OCI-LY1 (cell line): ENCODE results near the gene ARHGEF6.

Experiments used
- H2AFZ ChIP-seq: fragments of 200-600 bp; sonication (generic), shearing (Covaris generic); 2 replicates; pipeline ENCODE4 v1.6.0; 2014; ENCODE audit warnings: antibody characterized with exemption, mild to moderate bottlenecking, low read length
- H3F3A ChIP-seq: fragments of 200-600 bp; sonication (generic), shearing (Covaris generic); 2 replicates; pipeline ENCODE4 v1.6.0; 2014; ENCODE audit warnings: mild to moderate bottlenecking, antibody characterized with exemption, low read length, moderate library complexity; ENCODE audit not compliant: insufficient read depth
- H3K27ac ChIP-seq: fragments of 200-600 bp; sonication (generic); 2 replicates; pipeline ENCODE4 v1.5.1; 2014; ENCODE audit warnings: low read length, mixed run types, mild to moderate bottlenecking, low read depth; ENCODE audit not compliant: poor library complexity, severe bottlenecking
- H3K27me3 ChIP-seq: fragments of 200-600 bp; sonication (generic); 2 replicates; pipeline ENCODE4 v1.6.0; 2014; ENCODE audit warnings: antibody characterized with exemption, mild to moderate bottlenecking, low read length, moderate library complexity; ENCODE audit not compliant: insufficient read depth
- H3K36me3 ChIP-seq: fragments of 200-600 bp; sonication (generic); 2 replicates; pipeline ENCODE4 v1.6.1; 2014; ENCODE audit warnings: mild to moderate bottlenecking, antibody characterized with exemption, low read length, moderate library complexity, mixed read lengths; ENCODE audit not compliant: insufficient read depth
- H3K4me1 ChIP-seq: fragments of 200-600 bp; sonication (generic); 2 replicates; pipeline ENCODE4 v1.5.1; 2014; ENCODE audit warnings: mild to moderate bottlenecking, low read length, moderate library complexity; ENCODE audit not compliant: insufficient read depth, severe bottlenecking
- H3K4me2 ChIP-seq: fragments of 200-600 bp; sonication (generic), shearing (Covaris generic); 2 replicates; pipeline ENCODE4 v1.6.1; 2014; ENCODE audit warnings: low read length
- H3K4me3 ChIP-seq: fragments of 200-600 bp; sonication (generic); 2 replicates; pipeline ENCODE4 v1.5.1; 2014; ENCODE audit warnings: low read length, low read depth, mild to moderate bottlenecking, mixed read lengths; ENCODE audit not compliant: poor library complexity, severe bottlenecking
- H3K79me2 ChIP-seq: fragments of 200-600 bp; shearing (Covaris generic); 2 replicates; pipeline ENCODE4 v1.6.1; 2016; ENCODE audit warnings: mixed run types, low read length, mixed read lengths; ENCODE audit not compliant: insufficient read depth
- H3K9ac ChIP-seq: fragments of 200-600 bp; sonication (generic), shearing (Covaris generic); 2 replicates; pipeline ENCODE4 v1.6.1; 2014; ENCODE audit warnings: mild to moderate bottlenecking, low read length, mixed read lengths
- H3K9me2 ChIP-seq: fragments of 200-600 bp; sonication (generic), shearing (Covaris generic); 2 replicates; pipeline ENCODE4 v1.6.1; 2014; ENCODE audit warnings: low read depth, mild to moderate bottlenecking, low read length, mixed read lengths
- H3K9me3 ChIP-seq: fragments of 200-600 bp; shearing (Covaris generic); 2 replicates; pipeline ENCODE4 v1.6.1; 2014; ENCODE audit warnings: low read length, mixed read lengths
- H4K20me1 ChIP-seq: fragments of 200-600 bp; sonication (generic), shearing (Covaris generic); 2 replicates; pipeline ENCODE4 v1.6.0; 2016; ENCODE audit warnings: mild to moderate bottlenecking, low read length; ENCODE audit not compliant: insufficient read depth
- EZH2 ChIP-seq: fragments of 200-600 bp; sonication (generic), shearing (Covaris generic); IDR thresholded peaks from 2 replicates; pipeline ENCODE4 v1.8.0; 2017; ENCODE audit warnings: borderline replicate concordance, mixed run types, mild to moderate bottlenecking, antibody characterized with exemption, low read length, moderate library complexity, mixed read lengths
- TF ChIP-seq, protein P1 (sequence below): fragments of 200-600 bp; sonication (generic), shearing (Covaris generic); IDR thresholded peaks from 2 replicates; pipeline ENCODE4 v1.5.1; 2017; ENCODE audit warnings: mild to moderate bottlenecking, antibody characterized with exemption, low read length, moderate library complexity, mixed read lengths

The ARHGEF6 gene

DNA sequence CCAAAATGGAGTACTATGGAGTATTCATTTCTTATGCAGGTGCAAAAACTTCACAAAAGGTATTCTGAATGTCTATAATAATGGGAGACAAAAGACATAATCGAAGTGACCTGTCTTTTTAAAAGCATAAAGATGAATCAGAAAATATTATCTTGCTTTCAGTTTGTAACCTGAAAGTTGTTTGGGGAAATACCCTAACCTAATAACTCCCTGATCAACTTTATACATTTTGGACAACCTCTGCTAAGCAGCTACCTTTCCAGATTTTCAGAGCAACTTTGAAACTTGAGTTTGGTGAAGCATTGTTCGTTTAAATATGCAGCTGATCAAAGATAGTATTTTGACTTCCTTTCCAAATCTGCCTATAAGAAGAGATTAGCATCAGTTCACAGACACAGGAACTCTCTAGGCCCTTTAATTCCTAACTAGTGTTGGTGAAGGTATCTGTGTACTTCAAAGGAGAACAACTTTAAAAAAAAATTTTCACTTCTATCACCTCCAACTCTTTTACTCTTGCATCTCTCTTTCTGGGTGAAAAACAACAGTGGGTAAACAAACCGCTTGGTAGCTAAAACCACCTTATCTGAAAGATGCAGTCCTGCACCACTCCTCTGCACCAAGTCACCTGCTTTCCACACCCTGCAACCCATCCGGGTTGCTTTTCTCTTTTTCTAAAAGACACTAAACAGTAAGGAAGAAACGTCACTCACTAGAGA lies 106.3 kb downstream of the ARHGEF6 start:
- H3F3A ChIP-seq = no peaks in the 10 kb centered on the region
- H4K20me1 ChIP-seq = no peaks in the 10 kb centered on the region
- no peak overlapping the region for H3K4me3 ChIP-seq
- H3K79me2 ChIP-seq = no peaks in the 10 kb centered on the region
- H3K4me1 ChIP-seq = no peaks in the 10 kb centered on the region
- no peak overlapping the region for H3K4me2 ChIP-seq
- H3K9me3 ChIP-seq = no peaks in the 10 kb centered on the region
- no peak for TF ChIP-seq EZH2
- TF ChIP-seq, protein P1, sequence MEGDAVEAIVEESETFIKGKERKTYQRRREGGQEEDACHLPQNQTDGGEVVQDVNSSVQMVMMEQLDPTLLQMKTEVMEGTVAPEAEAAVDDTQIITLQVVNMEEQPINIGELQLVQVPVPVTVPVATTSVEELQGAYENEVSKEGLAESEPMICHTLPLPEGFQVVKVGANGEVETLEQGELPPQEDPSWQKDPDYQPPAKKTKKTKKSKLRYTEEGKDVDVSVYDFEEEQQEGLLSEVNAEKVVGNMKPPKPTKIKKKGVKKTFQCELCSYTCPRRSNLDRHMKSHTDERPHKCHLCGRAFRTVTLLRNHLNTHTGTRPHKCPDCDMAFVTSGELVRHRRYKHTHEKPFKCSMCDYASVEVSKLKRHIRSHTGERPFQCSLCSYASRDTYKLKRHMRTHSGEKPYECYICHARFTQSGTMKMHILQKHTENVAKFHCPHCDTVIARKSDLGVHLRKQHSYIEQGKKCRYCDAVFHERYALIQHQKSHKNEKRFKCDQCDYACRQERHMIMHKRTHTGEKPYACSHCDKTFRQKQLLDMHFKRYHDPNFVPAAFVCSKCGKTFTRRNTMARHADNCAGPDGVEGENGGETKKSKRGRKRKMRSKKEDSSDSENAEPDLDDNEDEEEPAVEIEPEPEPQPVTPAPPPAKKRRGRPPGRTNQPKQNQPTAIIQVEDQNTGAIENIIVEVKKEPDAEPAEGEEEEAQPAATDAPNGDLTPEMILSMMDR = no peak
- no peaks in the 10 kb centered on the region for H3K27me3 ChIP-seq
- H3K36me3 ChIP-seq = no peaks in the 10 kb centered on the region
- H2AFZ ChIP-seq = no peak overlapping the region
- H3K9ac ChIP-seq = no peak overlapping the region
- no peaks in the 10 kb centered on the region for H3K9me2 ChIP-seq
- no peak overlapping the region for H3K27ac ChIP-seq

DNA sequence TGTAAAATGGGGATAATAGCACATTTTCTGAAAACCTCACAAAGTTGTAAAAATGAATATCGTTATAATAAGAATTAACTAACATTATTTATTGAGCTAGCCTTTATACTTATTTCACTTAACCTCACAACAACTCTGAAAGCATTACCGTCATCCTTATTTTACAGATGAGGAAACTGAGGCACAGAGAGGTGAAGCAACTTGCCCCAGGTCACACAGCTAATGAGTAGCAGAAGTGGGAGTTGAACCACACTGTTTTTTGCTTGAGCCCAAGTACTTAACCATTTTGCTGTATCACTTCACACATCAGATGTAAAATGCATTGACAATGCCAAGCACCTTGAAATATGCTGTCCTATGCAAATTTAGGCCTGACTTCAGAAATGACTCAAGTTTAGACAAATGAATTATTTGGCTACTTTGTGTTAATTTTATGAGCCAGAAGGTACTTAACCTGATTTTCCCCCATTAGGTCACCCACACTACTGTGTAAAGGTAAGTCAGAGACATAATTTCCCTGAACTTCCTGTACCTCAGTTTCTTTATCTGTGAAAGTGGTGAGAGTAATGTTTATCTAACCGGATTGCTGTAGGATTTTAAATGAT lies 109.6 kb downstream of the ARHGEF6 start:
- Histone ChIP-seq H3K4me2 (no peak overlapping the region), H4K20me1 (no peaks in the 10 kb centered on the region), H3K9ac (no peak overlapping the region), H3K27ac (no peak overlapping the region), H3K36me3 (no peaks in the 10 kb centered on the region; the same call in 1 of the 2 replicates), H3K4me3 (no peak overlapping the region), H3K9me3 (no peaks in the 10 kb centered on the region), H3K9me2 (no peaks in the 10 kb centered on the region), H3K27me3 (no peaks in the 10 kb centered on the region), H2AFZ (no peak overlapping the region), H3K79me2 (no peaks in the 10 kb centered on the region), H3K4me1 (no peaks in the 10 kb centered on the region), H3F3A (no peaks in the 10 kb centered on the region)
- no peak for TF ChIP-seq EZH2
- TF ChIP-seq, protein P1 = no peak

DNA sequence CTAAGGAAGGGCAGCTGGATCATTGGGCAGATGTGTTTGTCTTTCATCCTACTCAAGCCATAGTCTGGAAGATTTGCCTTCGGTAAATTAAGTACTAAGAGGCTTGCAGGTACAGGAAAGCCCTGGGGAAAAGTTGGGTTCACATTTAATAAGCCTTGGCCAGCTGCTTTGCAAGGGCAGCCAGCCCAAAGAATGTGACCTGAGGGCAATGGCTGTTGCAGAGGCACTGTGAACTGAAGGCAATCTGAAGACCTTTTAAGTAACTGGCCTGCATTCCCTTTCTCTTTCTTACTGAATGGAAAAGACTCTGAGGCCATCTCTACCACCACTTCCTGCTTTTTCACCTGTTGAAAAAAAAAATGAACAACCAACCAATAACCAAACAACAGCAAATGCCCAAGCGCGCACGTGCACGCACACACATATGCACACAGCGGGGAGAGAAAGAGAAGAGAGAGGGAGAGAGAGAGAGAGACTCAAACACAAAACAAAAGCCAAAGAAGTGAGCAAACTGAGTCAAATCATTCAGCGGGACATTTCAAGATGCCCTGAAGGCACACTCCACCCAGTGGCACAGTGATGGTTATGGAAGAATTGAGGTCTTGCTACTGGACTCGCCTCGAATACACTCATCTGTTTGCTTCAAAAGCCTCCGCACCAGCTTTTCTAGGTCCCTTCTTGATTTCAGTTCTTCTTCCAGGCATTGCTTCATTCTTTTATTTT lies 113.1 kb downstream of the ARHGEF6 start:
- no peaks in the 10 kb centered on the region for H3K4me1 ChIP-seq
- H3K4me3 ChIP-seq = no peak overlapping the region
- H4K20me1 ChIP-seq = no peaks in the 10 kb centered on the region
- H3K27ac ChIP-seq = no peak overlapping the region
- H3K9me2 ChIP-seq = no peaks in the 10 kb centered on the region
- H3K36me3 ChIP-seq = peaks cover 8% of the 10 kb centered on the region; the same call in 1 of the 2 replicates
- H3K9ac ChIP-seq = no peak overlapping the region
- H3K27me3 ChIP-seq = no peaks in the 10 kb centered on the region
- no peak overlapping the region for H2AFZ ChIP-seq
- no peaks in the 10 kb centered on the region for H3K9me3 ChIP-seq
- no peaks in the 10 kb centered on the region for H3K79me2 ChIP-seq
- no peaks in the 10 kb centered on the region for H3F3A ChIP-seq
- TF ChIP-seq, protein P1 = no peak
- no peak for TF ChIP-seq EZH2
- H3K4me2 ChIP-seq = no peak overlapping the region
